ENCODE measurements around the gene HOXC9. TPM values are rescaled to one million over a fixed set of nuclear protein-coding genes. Genes with fewer than 3 reads are reported as not detected.

HOXC9 gene
- total RNA-seq, 1 experiment from 2014 or later: not detected

DNA sequence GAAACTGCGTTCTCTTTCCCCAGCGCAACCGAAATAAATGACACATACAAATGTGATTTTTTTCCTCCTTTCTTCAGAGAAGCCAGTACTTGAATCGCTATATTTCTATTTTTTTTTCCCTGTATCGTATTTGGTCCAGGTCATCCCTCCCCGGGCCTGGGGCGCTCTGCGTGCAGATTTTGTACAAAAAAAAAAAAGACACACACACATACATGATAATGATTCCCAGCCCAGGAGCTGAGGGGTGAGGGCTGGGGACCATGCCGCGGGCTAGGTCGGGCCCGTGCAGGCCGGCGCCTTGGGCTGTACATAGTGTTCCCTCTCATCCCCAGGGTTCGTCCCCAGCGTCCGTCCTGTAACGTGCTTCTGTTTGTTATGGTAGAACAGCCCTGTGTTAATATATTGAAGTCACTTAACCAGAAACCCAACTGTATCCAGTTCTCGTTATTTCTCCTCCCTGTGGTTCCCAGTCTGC is 3.0 kb downstream of the HOXC9 start:
- no peak overlapping the region for H2BK120ac ChIP-seq (ENCODE audit: low read depth, low read length, poor library complexity, severe bottlenecking)
- no peak overlapping the region for H3K56ac ChIP-seq (ENCODE audit: insufficient read length, low read depth, low read length)
- no CpG with 5 or more reads among the region's 19 CpGs for WGBS (ENCODE audit: extremely low coverage, insufficient read length, low lambda C conversion rate)
- no peak overlapping the region for H2BK15ac ChIP-seq (ENCODE audit: low read depth, low read length)
- H2AK5ac ChIP-seq (ENCODE audit: insufficient read length, low read length): no peak overlapping the region
- peaks cover 98% of the 10 kb centered on the region for H3K27me3 ChIP-seq (ENCODE audit: insufficient read depth, low read length)
- TF ChIP-seq, protein P1, sequence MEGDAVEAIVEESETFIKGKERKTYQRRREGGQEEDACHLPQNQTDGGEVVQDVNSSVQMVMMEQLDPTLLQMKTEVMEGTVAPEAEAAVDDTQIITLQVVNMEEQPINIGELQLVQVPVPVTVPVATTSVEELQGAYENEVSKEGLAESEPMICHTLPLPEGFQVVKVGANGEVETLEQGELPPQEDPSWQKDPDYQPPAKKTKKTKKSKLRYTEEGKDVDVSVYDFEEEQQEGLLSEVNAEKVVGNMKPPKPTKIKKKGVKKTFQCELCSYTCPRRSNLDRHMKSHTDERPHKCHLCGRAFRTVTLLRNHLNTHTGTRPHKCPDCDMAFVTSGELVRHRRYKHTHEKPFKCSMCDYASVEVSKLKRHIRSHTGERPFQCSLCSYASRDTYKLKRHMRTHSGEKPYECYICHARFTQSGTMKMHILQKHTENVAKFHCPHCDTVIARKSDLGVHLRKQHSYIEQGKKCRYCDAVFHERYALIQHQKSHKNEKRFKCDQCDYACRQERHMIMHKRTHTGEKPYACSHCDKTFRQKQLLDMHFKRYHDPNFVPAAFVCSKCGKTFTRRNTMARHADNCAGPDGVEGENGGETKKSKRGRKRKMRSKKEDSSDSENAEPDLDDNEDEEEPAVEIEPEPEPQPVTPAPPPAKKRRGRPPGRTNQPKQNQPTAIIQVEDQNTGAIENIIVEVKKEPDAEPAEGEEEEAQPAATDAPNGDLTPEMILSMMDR (conservative IDR thresholded peaks at IDR 0.05): no peak
- no peak overlapping the region for H2BK20ac ChIP-seq (ENCODE audit: low read depth, low read length, poor library complexity, severe bottlenecking)
- H3K23ac ChIP-seq (ENCODE audit: insufficient read length, low read depth, low read length): no peak overlapping the region
- H3K18ac ChIP-seq (ENCODE audit: insufficient read length, low read depth, low read length): no peak overlapping the region
- Mint-ChIP-seq H3K27me3 (ENCODE audit: low read depth) (peaks cover 100% of the 10 kb centered on the region), H3K4me3 (no peak overlapping the region), H3K4me1 (peaks cover 4 to 10% of the 10 kb centered on the region in 2 experiments; a peak in 3 of 4 replicates), H3K9me3 (peaks cover 4 to 9% of the 10 kb centered on the region in 2 experiments; a peak in 3 of 5 replicates), H3K27ac (no peak overlapping the region), H3K36me3 (ENCODE audit: insufficient read depth in 1 of 3, low read depth in 3 of 3) (no peaks in the 10 kb centered on the region)
- no peak overlapping the region for H3T11ph ChIP-seq (ENCODE audit: low read length)
- no peak overlapping the region for H2AFZ ChIP-seq (ENCODE audit: low read length)
- H3K23me2 ChIP-seq (ENCODE audit: insufficient read length, low read depth, low read length, poor library complexity, severe bottlenecking): no peaks in the 10 kb centered on the region
- no peaks in the 10 kb centered on the region for H3K79me1 ChIP-seq (ENCODE audit: insufficient read depth, low read depth, low read length, poor library complexity, severe bottlenecking)
- no peak overlapping the region for H4K91ac ChIP-seq (ENCODE audit: insufficient read length, low read depth, low read length)
- no peak for DNase-seq
- no peaks in the 10 kb centered on the region for H3K4me1 ChIP-seq (ENCODE audit: insufficient read depth, low read length)
- no peak overlapping the region for H3K27ac ChIP-seq (ENCODE audit: insufficient read length, low read depth, low read length)
- no peak overlapping the region for H3K14ac ChIP-seq (ENCODE audit: insufficient read depth, low read length)
- H3K79me2 ChIP-seq (ENCODE audit: insufficient read depth, low read length): no peaks in the 10 kb centered on the region
- H3K4me2 ChIP-seq (ENCODE audit: insufficient read depth, insufficient read length, low read length): no peak overlapping the region
- H3K9ac ChIP-seq (ENCODE audit: extremely low read depth, insufficient read length, low read length): no peak overlapping the region
- H4K20me1 ChIP-seq (ENCODE audit: control insufficient read depth, insufficient read depth, insufficient read length): no peaks in the 10 kb centered on the region
- no peak overlapping the region for H4K5ac ChIP-seq (ENCODE audit: insufficient read length, low read depth, low read length)
- no peak overlapping the region for H2BK12ac ChIP-seq (ENCODE audit: insufficient read length, low read depth, low read length)
- no peak overlapping the region for H4K8ac ChIP-seq (replicated peaks; ENCODE audit: insufficient read length, low read depth, low read length)
- no peak overlapping the region for H2BK5ac ChIP-seq (ENCODE audit: insufficient read length, low read length)
- H3K9me3 ChIP-seq (ENCODE audit: control insufficient read depth, low read depth, low read length): no peaks in the 10 kb centered on the region
- no peak overlapping the region for H3K4ac ChIP-seq (ENCODE audit: low read depth, low read length)
